GM12875 (cell line): Measurements from ENCODE around the gene REG1B.
"Not testable (repeated sequence)": the region's sequence is repeated elsewhere in the genome, so short reads cannot be mapped to it uniquely, and the experiment has no call there.

Experiments used
- H3K4me3 ChIP-seq: one replicate; pipeline ENCODE4 v1.5.1; 2011; ENCODE audit warnings: low read depth, low read length, control low read depth
- CTCF ChIP-seq: IDR thresholded peaks from 2 replicates; pipeline ENCODE4 v1.5.1; 2011; ENCODE audit warnings: low read depth, mild to moderate bottlenecking, control low read depth, inconsistent platforms, low read length, moderate library complexity, borderline replicate concordance; ENCODE audit not compliant: insufficient read depth

The REG1B gene

GRCh38 chr2:79085382-79085781, 2.4 kb downstream of the REG1B start:
- no peak overlapping the region for H3K4me3 ChIP-seq
- TF ChIP-seq CTCF = no peak

GRCh38 chr2:79084495-79085135, 3.2 kb downstream of the REG1B start:
- no peak for TF ChIP-seq CTCF
- no peak overlapping the region for H3K4me3 ChIP-seq

DNA sequence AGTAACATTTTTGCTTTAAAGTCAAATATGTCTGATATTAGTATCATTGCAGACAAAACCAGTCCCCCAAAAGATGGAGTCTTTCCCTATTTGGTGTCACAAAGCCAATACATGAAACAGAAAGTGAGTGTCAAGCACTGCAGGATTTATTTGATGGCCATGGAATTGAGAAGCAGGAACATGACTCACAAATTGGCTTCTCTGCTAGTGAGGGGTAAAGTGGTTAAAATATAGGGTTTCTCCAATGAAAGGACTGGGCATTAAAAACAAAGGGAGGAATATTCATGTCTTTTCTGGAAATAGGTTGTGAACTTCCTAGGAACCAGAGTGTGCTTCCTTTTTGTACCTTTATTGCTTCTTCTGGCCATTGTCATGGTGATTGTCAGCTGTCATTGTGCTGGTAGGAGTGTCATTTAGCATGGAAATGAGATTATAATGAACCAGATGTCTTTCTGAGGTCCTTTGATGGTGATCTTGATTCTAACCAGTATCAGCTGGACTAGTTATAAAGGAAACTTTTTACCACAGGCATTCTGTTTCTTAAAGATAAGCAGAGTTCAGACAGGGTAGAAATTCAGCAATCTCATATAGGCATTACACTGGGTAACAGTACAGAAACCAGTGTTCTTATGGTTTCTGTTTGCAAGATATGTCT, 4.1 kb downstream of the REG1B start:
- H3K4me3 ChIP-seq = no peak overlapping the region
- no peak for TF ChIP-seq CTCF

DNA sequence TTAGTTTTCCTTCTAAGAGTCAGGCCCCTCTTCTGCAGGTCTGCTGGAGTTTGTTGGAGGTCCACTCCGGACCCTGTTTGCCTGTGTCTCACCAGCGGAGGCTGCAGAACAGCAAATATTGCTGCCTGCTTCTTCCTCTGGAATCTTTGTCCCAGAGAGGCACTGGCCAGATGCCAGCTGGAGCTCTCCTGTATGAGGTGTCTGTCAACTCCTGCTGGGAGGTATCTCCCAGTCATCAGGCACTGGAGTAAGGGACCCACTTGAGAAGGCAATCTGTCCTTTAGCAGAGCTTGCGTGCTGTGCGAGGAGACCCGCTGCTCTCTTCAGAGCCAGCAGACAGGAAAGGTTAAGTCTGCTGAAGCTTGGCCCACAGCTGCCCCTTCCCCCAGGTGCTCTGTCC, 4.8 kb downstream of the REG1B start:
- no peak for TF ChIP-seq CTCF
- H3K4me3 ChIP-seq = no peak overlapping the region

DNA sequence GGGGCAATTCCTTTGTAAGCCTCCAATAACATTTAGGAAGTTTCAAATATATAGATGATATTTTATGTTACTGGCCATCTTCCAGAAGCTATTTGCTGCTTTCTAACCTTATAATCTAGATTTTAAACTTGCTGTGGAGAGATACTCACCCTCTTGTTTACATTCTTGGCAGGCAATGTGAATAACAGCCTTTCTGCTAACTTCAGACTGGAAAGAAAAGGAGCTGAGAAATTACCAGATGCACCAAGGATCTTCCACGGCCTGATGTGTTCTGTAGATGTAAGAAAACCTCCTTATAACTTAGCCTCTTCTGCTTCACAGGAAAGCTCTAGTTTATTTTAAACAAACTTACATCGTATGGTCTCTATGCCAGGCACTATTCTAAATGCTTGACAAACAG, 16.7 kb downstream of the REG1B start:
- no peak overlapping the region for H3K4me3 ChIP-seq
- TF ChIP-seq CTCF = no peak

- no peak overlapping the region for H3K4me3 ChIP-seq
- TF ChIP-seq CTCF = no peak
Observed at GRCh38 chr2:79065201-79065600, 22.6 kb downstream of the REG1B start.

- not testable (repeated sequence) for H3K4me3 ChIP-seq
Observed at GRCh38 chr2:79054769-79055168, 33.0 kb downstream of the REG1B start.

GRCh38 chr2:79053486-79053885, 34.3 kb downstream of the REG1B start:
- H3K4me3 ChIP-seq = not testable (repeated sequence)
